Measurements from ENCODE around the gene RIC3. TPM values are rescaled to one million over a fixed set of nuclear protein-coding genes. Genes with fewer than 3 reads are reported as not detected.

The RIC3 gene
- total RNA-seq, 1 donor from 2014 or later, result 5.3 TPM

- no peaks in the 10 kb centered on the region for H3K27me3 ChIP-seq
- no peak for TF ChIP-seq CTCF (IDR thresholded peaks at IDR 0.05)
- H3K4me3 ChIP-seq, result no peak overlapping the region
- H3K27ac ChIP-seq, result no peak overlapping the region
- intact Hi-C loops (cut with DNase I), result loop anchor here (5.0 kb wide), 1 partner anchor 67 kb away; no protein-coding TSS in a partner anchor
- H3K4me1 ChIP-seq, result peaks cover 0 to 18% of the 10 kb centered on the region in 2 donors
- H3K9me3 ChIP-seq, result no peaks in the 10 kb centered on the region
- no peak for DNase-seq (ENCODE audit: low spot score in 2 of 2)
- no peaks in the 10 kb centered on the region for H3K36me3 ChIP-seq
Observed at GRCh38 chr11:8084352-8084751, 84.5 kb downstream of the RIC3 start.

GRCh38 chr11:8083871-8084281 is 84.9 kb downstream of the RIC3 start:
- intact Hi-C loops (cut with DNase I), result loop anchor here (5.0 kb wide), 1 partner anchor 67 kb away; no protein-coding TSS in a partner anchor
- Histone ChIP-seq H3K4me1 (peaks cover 0 to 18% of the 10 kb centered on the region in 2 donors), H3K27ac (no peak overlapping the region), H3K4me3 (no peak overlapping the region), H3K9me3 (no peaks in the 10 kb centered on the region), H3K27me3 (no peaks in the 10 kb centered on the region), H3K36me3 (no peaks in the 10 kb centered on the region)
- DNase-seq (ENCODE audit: low spot score in 2 of 2), result no peak
- no peak for TF ChIP-seq CTCF (IDR thresholded peaks at IDR 0.05)

GRCh38 chr11:8083088-8083395 is 85.8 kb downstream of the RIC3 start:
- peaks cover 0 to 18% of the 10 kb centered on the region in 2 donors for H3K4me1 ChIP-seq
- DNase-seq (ENCODE audit: low spot score in 2 of 2), result no peak
- H3K27ac ChIP-seq, result no peak overlapping the region
- no peak for TF ChIP-seq CTCF (IDR thresholded peaks at IDR 0.05)
- H3K9me3 ChIP-seq, result no peaks in the 10 kb centered on the region
- H3K4me3 ChIP-seq, result no peak overlapping the region
- H3K27me3 ChIP-seq, result no peaks in the 10 kb centered on the region
- intact Hi-C loops (cut with DNase I), result loop anchor here (5.0 kb wide), 1 partner anchor 66 kb away; no protein-coding TSS in a partner anchor
- no peaks in the 10 kb centered on the region for H3K36me3 ChIP-seq

GRCh38 chr11:8082391-8083087 is 86.3 kb downstream of the RIC3 start:
- Histone ChIP-seq H3K4me1 (peaks cover 0 to 18% of the 10 kb centered on the region in 2 donors), H3K27me3 (no peaks in the 10 kb centered on the region), H3K4me3 (peak overlapping the region in 1 of 2 donors; percentile 87), H3K27ac (no peak overlapping the region), H3K9me3 (no peaks in the 10 kb centered on the region), H3K36me3 (no peaks in the 10 kb centered on the region)
- intact Hi-C loops (cut with DNase I), result loop anchor here (5.0 kb wide), 1 partner anchor 65 kb away; no protein-coding TSS in a partner anchor
- no peak for TF ChIP-seq CTCF (IDR thresholded peaks at IDR 0.05)
- DNase-seq (ENCODE audit: low spot score in 2 of 2), result no peak

- no peak for DNase-seq (ENCODE audit: low spot score in 2 of 2)
- no peaks in the 10 kb centered on the region for H3K9me3 ChIP-seq
- H3K4me3 ChIP-seq, result peak overlapping the region; percentile 62 to 87
- peaks cover 0 to 18% of the 10 kb centered on the region in 2 donors for H3K4me1 ChIP-seq
- no peak overlapping the region for H3K27ac ChIP-seq
- no peak for TF ChIP-seq CTCF (IDR thresholded peaks at IDR 0.05)
- intact Hi-C loops (cut with DNase I), result loop anchor here (5.0 kb wide), 1 partner anchor 64 kb away; no protein-coding TSS in a partner anchor
- H3K27me3 ChIP-seq, result no peaks in the 10 kb centered on the region
- no peaks in the 10 kb centered on the region for H3K36me3 ChIP-seq
Observed at GRCh38 chr11:8081591-8082250, 87.1 kb downstream of the RIC3 start.
